Ascending aorta (tissue), 2 donors: Measurements from ENCODE around the gene KNTC1. TPM values are rescaled to one million over a fixed set of nuclear protein-coding genes. Genes with fewer than 3 reads are reported as not detected.

Experiments
- DNase-seq, 2 donors: peaks; one replicate each; pipeline ENCODE4 v3.0.0-alpha.2; 2019; ENCODE audit warnings: low spot score in 2 of 2
- H3K27ac ChIP-seq, 2 donors: fragments of 200-600 bp; sonication (generic); one replicate each; pipeline ENCODE4 v1.5.1; 2016 to 2017; ENCODE audit warnings: mild to moderate bottlenecking in 1 of 2
- H3K27me3 ChIP-seq: fragments of 200-600 bp; sonication (generic); one replicate; pipeline ENCODE4 v1.5.1; 2017
- H3K36me3 ChIP-seq, 2 donors: fragments of 200-600 bp; sonication (generic); one replicate each; pipeline ENCODE4 v1.5.1; 2016
- H3K4me1 ChIP-seq, 2 donors: fragments of 200-600 bp; sonication (generic); one replicate each; pipeline ENCODE4 v1.5.1; 2016 to 2017; ENCODE audit warnings: mild to moderate bottlenecking in 1 of 2
- H3K4me3 ChIP-seq, 2 donors: fragments of 200-600 bp; sonication (generic); one replicate each; pipeline ENCODE4 v1.5.1; 2016 to 2017; ENCODE audit warnings: mild to moderate bottlenecking in 1 of 2
- H3K9me3 ChIP-seq, 2 donors: fragments of 200-600 bp; sonication (generic); one replicate each; pipeline ENCODE4 v1.5.1; 2016
- CTCF ChIP-seq, 3 experiments: fragments of 200-600 bp in 2 of 3; fragments of 450-650 bp in 1 of 3; sonication (generic) in 2 of 3; IDR thresholded peaks; one replicate each; pipeline ENCODE4 v1.5.1; 2016 to 2019; ENCODE audit warnings: antibody characterized with exemption in 3 of 3, mild to moderate bottlenecking in 1 of 3, moderate library complexity in 1 of 3
- intact Hi-C: fragments of 100-400 bp; cut with DNase I; formaldehyde crosslinking; loops from one replicate; pipeline ENCODE4 v1.15.1; 2023
- total RNA-seq: library from RNA; depleted of rRNA; stranded (reverse); fragments of >200 nt; gene quantifications from one replicate; pipeline ENCODE4 v1.1.0, GENCODE V29; 2016

The KNTC1 gene
- total RNA-seq, 1 donor from 2014 or later: 10.5 TPM

- no peak overlapping the region for H3K27ac ChIP-seq
- peaks cover 93 to 96% of the 10 kb centered on the region in 2 donors for H3K36me3 ChIP-seq
- intact Hi-C loops: no loop called here
- TF ChIP-seq CTCF (IDR thresholded peaks at IDR 0.05): no peak
- no peaks in the 10 kb centered on the region for H3K4me1 ChIP-seq
- H3K27me3 ChIP-seq: no peaks in the 10 kb centered on the region
- DNase-seq: no peak
- H3K9me3 ChIP-seq: no peaks in the 10 kb centered on the region
- no peak overlapping the region for H3K4me3 ChIP-seq
These were observed 11.8 kb upstream of the KNTC1 start for GRCh38 chr12:122515275-122515674.

GRCh38 chr12:122516544-122517361 lies 10.3 kb upstream of the KNTC1 start:
- TF ChIP-seq CTCF (IDR thresholded peaks at IDR 0.05): no peak
- no peak for DNase-seq
- intact Hi-C loops: no loop called here
- Histone ChIP-seq H3K36me3 (peaks cover 92 to 96% of the 10 kb centered on the region in 2 donors), H3K27me3 (no peaks in the 10 kb centered on the region), H3K9me3 (no peaks in the 10 kb centered on the region), H3K27ac (no peak overlapping the region), H3K4me3 (no peak overlapping the region), H3K4me1 (peaks cover 0 to under 1% of the 10 kb centered on the region in 2 donors)

GRCh38 chr12:122517877-122518276 lies 9.2 kb upstream of the KNTC1 start:
- H3K36me3 ChIP-seq: peaks cover 91% of the 10 kb centered on the region in 2 donors
- H3K4me1 ChIP-seq: peaks cover 3 to 8% of the 10 kb centered on the region in 2 donors
- H3K27ac ChIP-seq: no peak overlapping the region
- intact Hi-C loops: no loop called here
- TF ChIP-seq CTCF (IDR thresholded peaks at IDR 0.05): no peak
- no peak for DNase-seq
- no peak overlapping the region for H3K4me3 ChIP-seq
- H3K27me3 ChIP-seq: no peaks in the 10 kb centered on the region
- H3K9me3 ChIP-seq: no peaks in the 10 kb centered on the region

- intact Hi-C loops: no loop called here
- Histone ChIP-seq H3K4me3 (no peak overlapping the region), H3K27ac (no peak overlapping the region), H3K36me3 (peaks cover 83% of the 10 kb centered on the region in 2 donors), H3K4me1 (peaks cover 7 to 14% of the 10 kb centered on the region in 2 donors), H3K27me3 (no peaks in the 10 kb centered on the region), H3K9me3 (no peaks in the 10 kb centered on the region)
- no peak for TF ChIP-seq CTCF (IDR thresholded peaks at IDR 0.05)
- no peak for DNase-seq
These were observed 8.1 kb upstream of the KNTC1 start for GRCh38 chr12:122518908-122519307.

GRCh38 chr12:122519418-122519817 lies 7.6 kb upstream of the KNTC1 start:
- Histone ChIP-seq H3K36me3 (peaks cover 79 to 83% of the 10 kb centered on the region in 2 donors), H3K4me3 (no peak overlapping the region), H3K27ac (no peak overlapping the region), H3K9me3 (no peaks in the 10 kb centered on the region), H3K4me1 (peaks cover 7 to 16% of the 10 kb centered on the region in 2 donors), H3K27me3 (no peaks in the 10 kb centered on the region)
- intact Hi-C loops: no loop called here
- TF ChIP-seq CTCF (IDR thresholded peaks at IDR 0.05): no peak
- no peak for DNase-seq
